Trophoblast cell (in vitro differentiated cells and primary cell): ENCODE data around the gene PELI2.

ENCODE experiments used
- DNase-seq, 2 donors: peaks; one replicate each; pipeline ENCODE4 v3.0.0-alpha.2; 2016
- H2AFZ ChIP-seq: 2 replicates; pipeline ENCODE4 v1.6.1; 2013; ENCODE audit warnings: low read length, moderate library complexity, mild to moderate bottlenecking; ENCODE audit not compliant: insufficient read depth, poor library complexity
- H2AK5ac ChIP-seq: 2 replicates; pipeline ENCODE4 v1.6.1; 2013; ENCODE audit warnings: mild to moderate bottlenecking, low read length
- H2BK120ac ChIP-seq: 2 replicates; pipeline ENCODE4 v1.6.1; 2013; ENCODE audit warnings: low read length, mild to moderate bottlenecking, moderate library complexity; ENCODE audit not compliant: insufficient read depth, poor library complexity
- H2BK12ac ChIP-seq: 2 replicates; pipeline ENCODE4 v1.6.1; 2013; ENCODE audit warnings: mild to moderate bottlenecking, low read length, moderate library complexity
- H2BK5ac ChIP-seq: 2 replicates; pipeline ENCODE4 v1.6.1; 2013; ENCODE audit warnings: low read length, low read depth, moderate library complexity, mild to moderate bottlenecking; ENCODE audit not compliant: poor library complexity
- H3K14ac ChIP-seq: 2 replicates; pipeline ENCODE4 v1.6.1; 2013; ENCODE audit warnings: mild to moderate bottlenecking, low read length
- H3K18ac ChIP-seq: 2 replicates; pipeline ENCODE4 v1.6.1; 2013; ENCODE audit warnings: mild to moderate bottlenecking, low read length
- H3K23ac ChIP-seq: 2 replicates; pipeline ENCODE4 v1.6.1; 2013; ENCODE audit warnings: low read length
- H3K27ac ChIP-seq: 2 replicates; pipeline ENCODE4 v1.5.1; 2013; ENCODE audit warnings: low read depth, mild to moderate bottlenecking, inconsistent platforms, low read length, moderate library complexity
- H3K27me3 ChIP-seq: 2 replicates; pipeline ENCODE4 v1.6.1; 2013; ENCODE audit warnings: inconsistent platforms, mild to moderate bottlenecking, low read length, moderate library complexity; ENCODE audit not compliant: insufficient read depth
- H3K36me3 ChIP-seq, 2 experiments: 1 replicate in 1 of 2; 2 replicates in 1 of 2; pipeline ENCODE4 v1.6.1; 2013; ENCODE audit warnings: low read length in 2 of 2, mild to moderate bottlenecking in 2 of 2, moderate library complexity in 1 of 2; ENCODE audit not compliant: insufficient read depth in 2 of 2, control insufficient read depth in 1 of 2
- H3K4ac ChIP-seq: 2 replicates; pipeline ENCODE4 v1.6.1; 2013; ENCODE audit warnings: low read depth, mild to moderate bottlenecking, low read length, moderate library complexity
- H3K4me1 ChIP-seq, 2 experiments: 1 replicate in 1 of 2; 2 replicates in 1 of 2; pipeline ENCODE4 v1.6.1; 2013; ENCODE audit warnings: low read length in 2 of 2, mild to moderate bottlenecking in 2 of 2, moderate library complexity in 1 of 2; ENCODE audit not compliant: insufficient read depth in 2 of 2, control insufficient read depth in 1 of 2
- H3K4me2 ChIP-seq: 2 replicates; pipeline ENCODE4 v1.6.1; 2013; ENCODE audit warnings: inconsistent platforms, mild to moderate bottlenecking, low read length, moderate library complexity
- H3K4me3 ChIP-seq: 2 replicates; pipeline ENCODE4 v1.5.1; 2013; ENCODE audit warnings: mild to moderate bottlenecking, low read depth, low read length, inconsistent platforms
- H3K79me1 ChIP-seq: one replicate; pipeline ENCODE4 v1.6.1; 2013; ENCODE audit warnings: low read length
- H3K79me2 ChIP-seq: 2 replicates; pipeline ENCODE4 v1.6.1; 2013; ENCODE audit warnings: low read length, mild to moderate bottlenecking; ENCODE audit not compliant: control insufficient read depth, insufficient read depth, poor library complexity
- H3K9ac ChIP-seq: 2 replicates; pipeline ENCODE4 v1.6.1; 2013; ENCODE audit warnings: mild to moderate bottlenecking, low read length
- H3K9me3 ChIP-seq: 2 replicates; pipeline ENCODE4 v1.6.1; 2013; ENCODE audit warnings: low read depth, mild to moderate bottlenecking, control low read depth, inconsistent platforms, low read length; ENCODE audit not compliant: insufficient read depth
- H4K12ac ChIP-seq: 2 replicates; pipeline ENCODE4 v1.6.1; 2013; ENCODE audit warnings: low read depth, mild to moderate bottlenecking, low read length, moderate library complexity
- H4K8ac ChIP-seq: 2 replicates; pipeline ENCODE4 v1.6.1; 2013; ENCODE audit warnings: low read depth, mild to moderate bottlenecking, low read length, moderate library complexity
- H4K91ac ChIP-seq: one replicate; pipeline ENCODE4 v1.6.1; 2013; ENCODE audit warnings: low read depth, mild to moderate bottlenecking, low read length, moderate library complexity
- WGBS: extraction: QIAGEN DNeasy Blood & Tissue Kit; methylation state at CpG from one replicate; pipeline ENCODE4 v1.1.7; 2013; ENCODE audit warnings: missing lambda C conversion rate; ENCODE audit not compliant: insufficient read length, insufficient coverage; ENCODE audit errors: extremely low coverage; 5-methylcytosine and 5-hydroxymethylcytosine counted together

PELI2 gene

GRCh38 chr14:56143025-56143424, 24.8 kb downstream of the PELI2 start:
- Histone ChIP-seq H3K4me1 (no peaks in the 10 kb centered on the region), H2BK12ac (no peak overlapping the region), H3K79me1 (no peaks in the 10 kb centered on the region), H4K12ac (no peak overlapping the region), H3K27ac (no peak overlapping the region), H3K4ac (no peak overlapping the region), H3K23ac (no peak overlapping the region), H2AK5ac (no peak overlapping the region), H3K27me3 (no peaks in the 10 kb centered on the region), H2AFZ (no peak overlapping the region), H3K4me3 (no peak overlapping the region), H2BK5ac (no peak overlapping the region), H4K8ac (no peak overlapping the region), H3K14ac (no peak overlapping the region), H3K79me2 (no peaks in the 10 kb centered on the region), H4K91ac (no peak overlapping the region), H3K9me3 (peaks cover 1% of the 10 kb centered on the region), H3K18ac (no peak overlapping the region), H3K9ac (no peak overlapping the region), H2BK120ac (no peak overlapping the region), H3K36me3 (no peaks in the 10 kb centered on the region), H3K4me2 (no peak overlapping the region)
- WGBS = no CpG with 5 or more reads among the region's 1 CpG
- DNase-seq = no peak

GRCh38 chr14:56144176-56144575, 26.0 kb downstream of the PELI2 start:
- Histone ChIP-seq H2BK120ac (no peak overlapping the region), H3K27ac (no peak overlapping the region), H2BK5ac (no peak overlapping the region), H3K27me3 (no peaks in the 10 kb centered on the region), H3K9ac (no peak overlapping the region), H3K79me2 (no peaks in the 10 kb centered on the region), H3K36me3 (no peaks in the 10 kb centered on the region), H3K18ac (no peak overlapping the region), H2BK12ac (no peak overlapping the region), H3K23ac (no peak overlapping the region), H3K79me1 (no peaks in the 10 kb centered on the region), H2AFZ (no peak overlapping the region), H3K4me3 (no peak overlapping the region), H3K4me2 (no peak overlapping the region), H4K91ac (no peak overlapping the region), H3K4ac (no peak overlapping the region), H3K9me3 (peaks cover 1% of the 10 kb centered on the region), H4K12ac (no peak overlapping the region), H3K4me1 (peaks cover 0 to 3% of the 10 kb centered on the region in 2 experiments), H4K8ac (no peak overlapping the region), H3K14ac (no peak overlapping the region), H2AK5ac (no peak overlapping the region)
- no peak for DNase-seq
- WGBS = no CpG with 5 or more reads among the region's 1 CpG

GRCh38 chr14:56145181-56145769, 27.1 kb downstream of the PELI2 start:
- no peak overlapping the region for H4K12ac ChIP-seq
- no CpG with 5 or more reads among the region's 5 CpGs for WGBS
- H3K4me2 ChIP-seq = no peak overlapping the region
- no peak overlapping the region for H3K4me3 ChIP-seq
- H3K27me3 ChIP-seq = no peaks in the 10 kb centered on the region
- DNase-seq = no peak
- no peaks in the 10 kb centered on the region for H3K36me3 ChIP-seq
- H3K18ac ChIP-seq = no peak overlapping the region
- no peak overlapping the region for H3K4ac ChIP-seq
- H3K27ac ChIP-seq = no peak overlapping the region
- H2AK5ac ChIP-seq = no peak overlapping the region
- H2AFZ ChIP-seq = no peak overlapping the region
- H2BK5ac ChIP-seq = no peak overlapping the region
- H3K79me2 ChIP-seq = no peaks in the 10 kb centered on the region
- peaks cover 1% of the 10 kb centered on the region for H3K9me3 ChIP-seq
- H3K4me1 ChIP-seq = peaks cover 0 to 3% of the 10 kb centered on the region in 2 experiments
- no peak overlapping the region for H3K23ac ChIP-seq
- no peak overlapping the region for H4K8ac ChIP-seq
- H3K79me1 ChIP-seq = no peaks in the 10 kb centered on the region
- no peak overlapping the region for H4K91ac ChIP-seq
- H2BK12ac ChIP-seq = no peak overlapping the region
- H3K9ac ChIP-seq = no peak overlapping the region
- no peak overlapping the region for H3K14ac ChIP-seq
- H2BK120ac ChIP-seq = no peak overlapping the region

GRCh38 chr14:56145965-56146364, 27.8 kb downstream of the PELI2 start:
- H3K9ac ChIP-seq = no peak overlapping the region
- H3K27me3 ChIP-seq = no peaks in the 10 kb centered on the region
- H4K91ac ChIP-seq = no peak overlapping the region
- no peak overlapping the region for H2BK5ac ChIP-seq
- H3K4me3 ChIP-seq = no peak overlapping the region
- no peak overlapping the region for H3K14ac ChIP-seq
- H3K79me1 ChIP-seq = no peaks in the 10 kb centered on the region
- H2BK120ac ChIP-seq = no peak overlapping the region
- H3K23ac ChIP-seq = no peak overlapping the region
- no peak overlapping the region for H4K8ac ChIP-seq
- H4K12ac ChIP-seq = no peak overlapping the region
- no peak overlapping the region for H3K4ac ChIP-seq
- WGBS = no CpG with 5 or more reads among the region's 3 CpGs
- H3K27ac ChIP-seq = no peak overlapping the region
- no peak overlapping the region for H2BK12ac ChIP-seq
- H3K4me2 ChIP-seq = no peak overlapping the region
- H3K36me3 ChIP-seq = no peaks in the 10 kb centered on the region
- DNase-seq = no peak
- H3K79me2 ChIP-seq = no peaks in the 10 kb centered on the region
- peaks cover 0 to 3% of the 10 kb centered on the region in 2 experiments for H3K4me1 ChIP-seq
- no peak overlapping the region for H2AFZ ChIP-seq
- H3K18ac ChIP-seq = no peak overlapping the region
- H2AK5ac ChIP-seq = no peak overlapping the region
- H3K9me3 ChIP-seq = no peaks in the 10 kb centered on the region
